Esophagus muscularis mucosa (tissue), 4 donors: ENCODE measurements around the gene RHBDD2.

Experiments
- EP300 ChIP-seq: sonication (generic); formaldehyde crosslinking; IDR thresholded peaks from one replicate; pipeline ENCODE4 v1.6.1; 2017; ENCODE audit warnings: antibody characterized with exemption
- POLR2A ChIP-seq: fragments of 450-650 bp; IDR thresholded peaks from one replicate; pipeline ENCODE4 v1.6.1; 2017; ENCODE audit warnings: antibody characterized with exemption, moderate library complexity, mild to moderate bottlenecking, low read depth
- POLR2AphosphoS5 ChIP-seq, 2 donors: sonication (generic); formaldehyde crosslinking; IDR thresholded peaks; one replicate each; pipeline ENCODE4 v1.6.1; 2017; ENCODE audit warnings: antibody characterized with exemption in 2 of 2
- TF ChIP-seq, protein P1 (sequence below), 3 experiments: fragments of 200-600 bp in 2 of 3; fragments of 450-650 bp in 1 of 3; sonication (generic) in 2 of 3; IDR thresholded peaks; one replicate each; pipeline ENCODE4 v1.5.1; 2017 to 2019; ENCODE audit warnings: antibody characterized with exemption in 3 of 3, mild to moderate bottlenecking in 2 of 3, moderate library complexity in 1 of 3

DNA sequence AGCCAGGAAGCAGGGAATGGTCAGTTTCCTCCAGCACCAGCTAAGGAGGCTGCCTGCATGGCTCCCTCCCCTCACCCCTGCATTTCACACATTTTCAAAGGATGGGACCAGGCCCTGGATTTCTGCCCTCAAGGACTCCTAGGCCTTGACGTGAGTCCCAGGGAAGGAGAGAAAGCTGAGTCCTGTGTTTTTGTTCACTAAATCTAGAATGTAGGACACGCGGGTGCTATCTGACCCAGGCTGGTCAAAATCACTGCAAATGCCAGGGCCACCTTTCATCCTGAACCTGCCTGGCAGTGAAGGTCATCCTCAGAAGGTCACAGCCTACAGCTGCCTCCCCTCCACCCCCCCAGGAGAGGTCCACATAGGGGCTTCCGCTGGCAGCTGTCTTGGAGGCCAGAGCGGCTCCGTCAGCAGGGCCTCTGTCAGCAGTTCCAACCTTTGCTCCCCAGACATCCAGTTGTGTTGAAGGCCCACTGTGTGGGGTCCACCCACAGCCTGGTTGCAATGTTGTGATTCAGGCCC lies 18.0 kb downstream of the RHBDD2 start:
- TF ChIP-seq, protein P1, sequence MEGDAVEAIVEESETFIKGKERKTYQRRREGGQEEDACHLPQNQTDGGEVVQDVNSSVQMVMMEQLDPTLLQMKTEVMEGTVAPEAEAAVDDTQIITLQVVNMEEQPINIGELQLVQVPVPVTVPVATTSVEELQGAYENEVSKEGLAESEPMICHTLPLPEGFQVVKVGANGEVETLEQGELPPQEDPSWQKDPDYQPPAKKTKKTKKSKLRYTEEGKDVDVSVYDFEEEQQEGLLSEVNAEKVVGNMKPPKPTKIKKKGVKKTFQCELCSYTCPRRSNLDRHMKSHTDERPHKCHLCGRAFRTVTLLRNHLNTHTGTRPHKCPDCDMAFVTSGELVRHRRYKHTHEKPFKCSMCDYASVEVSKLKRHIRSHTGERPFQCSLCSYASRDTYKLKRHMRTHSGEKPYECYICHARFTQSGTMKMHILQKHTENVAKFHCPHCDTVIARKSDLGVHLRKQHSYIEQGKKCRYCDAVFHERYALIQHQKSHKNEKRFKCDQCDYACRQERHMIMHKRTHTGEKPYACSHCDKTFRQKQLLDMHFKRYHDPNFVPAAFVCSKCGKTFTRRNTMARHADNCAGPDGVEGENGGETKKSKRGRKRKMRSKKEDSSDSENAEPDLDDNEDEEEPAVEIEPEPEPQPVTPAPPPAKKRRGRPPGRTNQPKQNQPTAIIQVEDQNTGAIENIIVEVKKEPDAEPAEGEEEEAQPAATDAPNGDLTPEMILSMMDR (IDR thresholded peaks at IDR 0.05): no peak
- TF ChIP-seq POLR2AphosphoS5 (IDR thresholded peaks at IDR 0.05) (no peak), POLR2A (no peak), EP300 (no peak)
